Hypothalamus (tissue), 51 donors: ENCODE measurements around the gene RAP2C.

ENCODE experiments used
- DNase-seq, 51 donors: peaks; one replicate each; lab custom pipeline; 2025; lab: John Stamatoyannopoulos, UW

Gene RAP2C

GRCh38 chrX:132219343-132219768 is at the start of gene RAP2C:
TSS of gene RAP2C (minus strand) at chrX:132219447. CDS start at chrX:132217268, 2,179 bp downstream.
- DNase-seq, result peak in 44 of 51 donors; percentile 0 to 70 (median 30)

GRCh38 chrX:132267392-132267791 is 48.1 kb upstream of the RAP2C start:
- no peak for DNase-seq

GRCh38 chrX:132266583-132267355 is 47.5 kb upstream of the RAP2C start:
- DNase-seq, result no peak

- no peak for DNase-seq
Observed at GRCh38 chrX:132263127-132263526, 43.9 kb upstream of the RAP2C start.

- no peak for DNase-seq
Observed at GRCh38 chrX:132258509-132258908, 39.3 kb upstream of the RAP2C start.

- no peak for DNase-seq
Observed at GRCh38 chrX:132257116-132257515, 37.9 kb upstream of the RAP2C start.

GRCh38 chrX:132236121-132236520 is 16.9 kb upstream of the RAP2C start:
- DNase-seq, result no peak

- no peak for DNase-seq
Observed at GRCh38 chrX:132235488-132235887, 16.2 kb upstream of the RAP2C start.

- DNase-seq, result no peak
Observed at GRCh38 chrX:132231587-132231986, 12.3 kb upstream of the RAP2C start.

- no peak for DNase-seq
Observed at GRCh38 chrX:132227383-132228112, 8.3 kb upstream of the RAP2C start.

- no peak for DNase-seq
Observed at GRCh38 chrX:132226169-132226568, 6.9 kb upstream of the RAP2C start.

- peak; percentile 2 to 81 (median 56) for DNase-seq
Observed at GRCh38 chrX:132218100-132218812, 991 bp downstream of the RAP2C start.

- peak in 42 of 51 donors; percentile 1 to 68 (median 22) for DNase-seq
Observed at GRCh38 chrX:132217203-132218073, 1.8 kb downstream of the RAP2C start.

GRCh38 chrX:132216806-132217202 is 2.4 kb downstream of the RAP2C start:
- peak in 2 of 51 donors; percentile 27 to 68 for DNase-seq

GRCh38 chrX:132216283-132216682 is 3.0 kb downstream of the RAP2C start:
- DNase-seq, result no peak

GRCh38 chrX:132214518-132214917 is 4.7 kb downstream of the RAP2C start:
- no peak for DNase-seq

GRCh38 chrX:132209527-132209926 is 9.7 kb downstream of the RAP2C start:
- no peak for DNase-seq

GRCh38 chrX:132208422-132208821 is 10.8 kb downstream of the RAP2C start:
- no peak for DNase-seq

- DNase-seq, result no peak
Observed at GRCh38 chrX:132207996-132208395, 11.3 kb downstream of the RAP2C start.

GRCh38 chrX:132206259-132206658 is 13.0 kb downstream of the RAP2C start:
- DNase-seq, result no peak
